Lung microvascular endothelial cell (primary cell): ENCODE measurements around the gene IMMP2L. TPM values are rescaled to one million over a fixed set of nuclear protein-coding genes. Genes with fewer than 3 reads are reported as not detected.
"Not testable (repeated sequence)": the region's sequence is repeated elsewhere in the genome, so short reads cannot be mapped to it uniquely, and the experiment has no call there.

Experiments used
- DNase-seq, 2 donors: peaks; one replicate each; pipeline versions ENCODE4 v3.0.0 to v3.0.0-alpha.2; 2010; ENCODE audit warnings: low read depth in 2 of 2
- total RNA-seq: library from RNA; depleted of rRNA; stranded (reverse); fragments of >200 nt; gene quantifications from 2 replicates; pipeline ENCODE4 v1.2.1, GENCODE V29; 2014

IMMP2L gene
- total RNA-seq, 1 donor from 2014 or later: 9.1 TPM

DNA sequence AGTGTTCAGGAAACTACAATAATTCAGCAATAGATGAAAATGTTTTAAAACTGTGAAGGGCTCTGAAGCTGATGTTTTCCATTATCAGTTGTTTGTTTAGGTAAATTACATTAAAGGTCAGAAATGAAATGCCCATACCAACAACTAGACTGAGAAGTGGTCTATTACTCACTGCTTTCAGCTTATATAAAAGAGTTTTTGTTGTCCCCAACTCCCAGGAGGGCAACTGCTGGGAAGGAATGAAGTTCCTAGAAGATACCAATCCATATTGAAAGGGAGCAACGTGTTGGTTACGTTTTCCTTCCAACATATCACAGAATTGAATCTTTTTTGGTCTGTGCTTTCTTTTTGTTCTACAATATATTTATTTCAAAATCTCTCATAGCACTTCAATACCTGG lies 802.0 kb downstream of the IMMP2L start:
- no peak for DNase-seq

DNA sequence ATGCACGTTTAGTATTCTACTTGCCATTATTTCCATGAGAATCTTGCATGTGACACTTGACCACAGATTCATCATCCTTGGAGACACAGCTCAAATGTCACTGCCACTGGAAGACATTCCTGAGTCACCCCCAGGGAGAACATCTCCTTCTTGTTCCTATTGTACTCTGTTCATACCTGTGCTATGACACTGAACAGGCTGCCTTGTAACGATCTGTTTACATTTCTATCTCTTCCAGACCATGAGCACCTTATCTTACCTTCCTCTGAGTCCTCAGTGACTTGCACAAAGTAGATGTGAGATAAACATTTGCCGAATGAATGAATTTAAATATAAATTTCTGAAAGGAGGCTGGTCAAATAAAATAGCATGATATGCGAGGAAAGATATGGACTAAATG lies 803.2 kb downstream of the IMMP2L start:
- DNase-seq: no peak

DNA sequence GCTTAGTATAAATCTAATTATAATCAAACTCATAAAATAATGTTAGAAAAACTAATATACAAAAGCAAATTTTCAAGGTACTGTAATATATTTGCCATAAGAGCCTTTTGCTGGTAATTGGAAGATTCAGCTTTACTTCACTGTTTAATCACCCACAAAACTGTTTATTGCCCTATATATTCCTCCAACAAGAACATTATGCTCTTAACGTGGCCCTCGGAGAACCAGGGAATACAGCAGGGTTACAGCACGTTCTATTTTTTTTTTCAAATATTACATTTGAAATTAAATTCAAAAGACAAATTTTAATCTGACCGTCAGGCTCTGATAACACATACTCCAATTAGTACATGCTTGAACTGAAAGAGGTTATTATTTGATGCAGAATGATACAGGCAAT lies 807.6 kb downstream of the IMMP2L start:
- no peak for DNase-seq

DNA sequence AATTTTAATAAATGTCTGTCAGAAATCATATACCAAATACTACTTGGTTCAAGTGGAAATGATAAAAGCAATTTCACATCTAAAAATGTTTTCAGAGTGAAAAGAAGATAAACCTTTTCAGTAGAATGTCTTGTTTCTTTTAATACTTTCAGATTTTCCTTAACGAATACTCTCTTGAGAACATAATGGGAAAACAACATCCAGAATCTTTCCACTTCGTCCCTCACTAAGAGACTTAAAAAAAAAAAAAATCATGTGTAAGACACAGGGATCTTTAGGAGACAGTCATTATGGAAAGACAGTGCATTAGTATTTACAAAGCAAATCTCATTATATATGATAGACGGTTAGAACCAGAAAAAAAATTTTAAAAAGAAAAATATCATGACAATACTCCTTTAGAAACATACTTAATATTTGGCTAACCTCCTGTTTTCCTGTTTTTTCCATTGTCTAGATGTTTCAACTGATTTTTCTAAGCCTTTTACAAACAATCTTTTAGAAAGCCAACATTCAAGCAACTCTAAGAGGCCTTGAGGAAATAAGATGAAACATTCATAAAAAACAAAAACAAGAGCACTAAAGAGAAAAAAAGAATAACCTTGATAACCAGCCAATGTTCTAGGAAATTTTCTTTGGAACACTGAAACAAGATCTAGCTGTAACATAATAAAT lies 811.2 kb downstream of the IMMP2L start:
- no peak for DNase-seq

DNA sequence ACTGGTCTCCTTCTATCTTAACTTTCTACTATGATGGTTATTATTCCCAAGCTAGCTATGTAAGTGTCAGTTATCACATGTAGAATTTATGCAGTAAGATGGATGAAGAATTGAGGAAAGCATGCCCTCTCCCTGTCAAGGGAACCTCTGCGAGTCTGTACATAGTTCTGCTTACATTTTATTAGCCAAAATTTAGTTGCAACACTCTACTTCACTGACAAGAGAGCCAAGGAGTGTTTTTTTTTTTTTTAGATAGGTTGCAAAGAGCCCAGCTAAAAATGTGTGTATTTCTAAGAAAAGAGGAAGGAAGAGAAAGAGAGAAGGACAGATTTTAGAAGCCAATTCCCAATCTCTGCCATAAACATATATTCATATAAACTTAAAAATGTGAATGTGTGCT lies 829.1 kb downstream of the IMMP2L start:
- DNase-seq: no peak

DNA sequence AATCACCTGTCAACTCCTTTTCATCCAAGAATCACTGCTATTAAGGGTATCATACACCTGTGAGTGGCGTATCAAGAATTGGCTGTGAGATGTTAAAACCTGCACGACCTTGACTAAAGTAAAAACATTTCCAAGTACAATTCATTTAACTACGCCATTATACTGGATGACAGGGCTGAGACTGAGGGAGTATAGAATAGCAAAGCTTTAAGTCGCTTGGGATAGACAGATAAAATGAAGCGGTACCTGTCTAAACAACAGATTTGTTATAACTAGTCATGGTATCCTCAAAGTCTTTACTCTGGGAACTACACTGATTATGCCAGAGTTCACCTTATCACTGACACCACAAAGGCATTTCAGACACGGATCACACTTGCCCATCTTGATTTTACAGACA lies 837.5 kb downstream of the IMMP2L start:
- no peak for DNase-seq

DNA sequence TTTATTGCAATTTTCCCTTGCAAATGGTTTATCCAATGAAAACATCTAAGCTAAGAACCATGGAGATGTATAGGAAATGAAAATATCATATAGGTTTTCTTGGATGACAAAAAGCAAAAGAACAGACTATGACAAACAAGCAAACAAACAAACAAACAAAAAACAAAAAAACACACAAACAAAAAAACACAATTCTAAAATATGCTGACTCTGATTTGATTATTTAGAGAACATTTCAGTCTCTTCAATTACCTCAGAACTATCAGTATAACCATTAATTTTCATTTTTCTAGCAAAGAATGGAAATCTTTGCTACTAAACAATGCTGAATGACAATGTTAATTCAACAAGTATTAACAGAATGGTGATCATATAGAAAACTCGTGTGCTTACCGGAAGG lies 840.9 kb downstream of the IMMP2L start:
- no peak for DNase-seq

DNA sequence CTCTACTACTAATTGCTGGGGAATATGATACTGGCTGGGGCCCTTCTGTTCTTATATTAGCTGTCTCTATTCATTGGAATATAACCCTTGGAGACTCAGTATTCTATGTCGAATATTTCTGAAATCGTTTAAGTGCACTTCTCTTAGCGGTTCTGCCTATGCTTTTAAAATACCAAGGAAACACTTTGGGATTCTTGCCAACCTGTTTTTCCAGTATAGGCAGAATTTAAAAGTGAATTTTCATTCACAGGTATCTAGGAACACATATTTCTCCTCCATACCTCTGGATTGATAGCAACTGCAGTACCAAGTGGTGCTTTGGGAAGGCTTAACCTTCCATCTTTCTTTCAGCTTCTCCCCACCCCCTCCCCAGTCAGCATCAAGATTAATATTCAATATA lies 841.7 kb downstream of the IMMP2L start:
- no peak for DNase-seq

DNA sequence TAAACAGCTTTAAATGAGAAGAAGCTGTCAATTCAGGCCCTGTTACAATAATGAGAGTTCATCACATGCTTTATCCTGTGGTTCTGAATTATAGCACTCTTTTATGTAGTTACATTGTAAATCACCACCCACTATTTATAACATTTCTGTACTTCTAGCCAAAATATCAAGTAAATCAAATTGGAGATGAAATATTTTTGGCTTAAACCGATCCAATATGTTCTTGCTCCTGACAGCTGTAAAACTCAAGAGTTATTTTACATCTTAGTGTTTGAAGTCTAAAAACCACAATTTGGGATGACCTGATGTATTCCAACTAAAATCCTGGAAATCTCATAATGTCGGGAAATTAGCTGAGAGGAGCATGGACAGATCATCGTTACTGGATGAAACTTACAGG lies 842.6 kb downstream of the IMMP2L start:
- DNase-seq: no peak

DNA sequence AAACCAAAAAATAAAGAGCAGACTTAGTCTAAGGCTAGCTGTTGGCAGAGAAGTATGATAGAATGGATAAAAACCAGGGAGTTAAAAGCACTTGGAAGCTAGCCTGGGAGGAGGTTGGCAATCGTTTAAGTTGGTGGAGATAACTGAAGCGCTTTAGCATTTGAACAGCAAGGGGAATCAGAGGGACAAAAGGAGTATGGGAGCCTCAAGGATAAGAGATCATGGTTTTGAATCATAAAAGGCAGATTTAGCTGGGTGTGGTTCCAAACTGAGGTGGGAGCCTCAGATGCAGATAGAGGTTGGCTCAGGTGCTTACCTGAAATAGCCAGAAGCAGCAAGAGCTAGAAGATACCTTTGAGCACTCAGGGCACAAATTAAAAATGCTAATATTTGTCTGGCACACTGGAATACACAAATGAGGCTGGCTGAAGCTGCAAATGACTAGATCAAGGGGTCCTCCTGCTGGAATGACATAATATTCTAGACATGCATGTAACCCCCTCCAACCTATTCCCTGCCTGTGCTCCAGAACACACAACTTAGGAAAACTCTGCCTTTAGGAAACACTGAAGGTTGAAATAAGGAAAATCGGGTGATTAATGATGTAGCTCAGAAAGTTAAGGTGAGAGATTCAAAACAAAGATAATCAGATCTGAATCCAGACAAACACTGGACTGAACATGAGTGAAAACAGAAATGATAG lies 843.6 kb downstream of the IMMP2L start:
- DNase-seq: no peak

DNA sequence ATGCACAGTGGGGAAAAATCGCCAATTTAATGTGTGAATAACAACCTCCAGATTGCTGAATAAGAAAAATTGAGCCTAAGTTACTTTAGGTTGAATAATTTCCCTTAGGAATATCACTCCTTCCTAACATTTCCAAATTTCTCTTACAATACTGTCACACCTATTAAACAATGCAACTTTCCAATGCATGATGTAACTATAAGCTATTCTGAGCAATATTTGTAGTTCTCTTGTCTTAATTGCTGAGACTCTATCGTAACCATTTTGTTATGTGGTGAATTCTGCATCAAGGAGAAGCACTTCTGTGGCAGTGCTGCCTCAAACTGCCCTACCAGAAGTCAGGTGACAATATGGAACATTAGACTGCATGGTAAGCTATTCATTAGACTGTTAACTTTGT lies 858.1 kb downstream of the IMMP2L start:
- no peak for DNase-seq

DNA sequence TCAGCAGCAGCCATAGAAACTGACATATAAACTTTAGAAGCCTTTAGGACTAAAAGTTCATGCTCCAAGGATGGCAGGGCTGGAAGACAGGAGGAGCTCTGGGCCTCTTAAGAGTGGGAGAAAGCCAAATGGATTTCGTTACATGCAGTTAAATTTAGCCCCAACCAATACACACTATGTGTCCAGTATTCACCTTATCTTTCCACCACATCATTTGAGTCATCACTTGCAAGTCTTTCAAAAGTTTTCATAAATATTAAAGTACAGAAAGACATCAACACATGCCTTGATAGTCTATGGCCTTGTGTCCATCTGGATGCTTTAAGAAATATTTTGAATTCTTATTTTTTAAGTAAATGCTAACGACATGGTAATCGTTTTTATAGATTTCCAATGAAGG lies 863.7 kb downstream of the IMMP2L start:
- no peak for DNase-seq

DNA sequence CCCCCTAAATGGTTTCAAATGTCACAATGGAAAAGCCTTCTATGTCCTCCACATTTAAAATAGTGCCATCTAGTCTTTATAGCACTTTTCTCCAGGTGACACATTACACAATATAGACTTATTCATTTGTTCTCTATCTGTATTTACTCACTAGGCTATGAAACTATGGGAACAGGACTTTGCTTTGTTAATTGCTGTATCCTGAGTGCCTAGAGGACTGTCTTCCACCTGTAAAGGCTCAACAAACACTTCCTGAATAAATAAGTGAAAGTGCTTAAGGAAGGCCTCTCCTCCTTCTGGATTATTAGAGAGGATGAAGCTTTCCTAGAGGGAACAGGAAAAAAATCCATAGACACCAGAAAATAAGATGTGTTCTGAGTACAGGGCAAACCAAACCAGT lies 868.9 kb downstream of the IMMP2L start:
- no peak for DNase-seq

DNA sequence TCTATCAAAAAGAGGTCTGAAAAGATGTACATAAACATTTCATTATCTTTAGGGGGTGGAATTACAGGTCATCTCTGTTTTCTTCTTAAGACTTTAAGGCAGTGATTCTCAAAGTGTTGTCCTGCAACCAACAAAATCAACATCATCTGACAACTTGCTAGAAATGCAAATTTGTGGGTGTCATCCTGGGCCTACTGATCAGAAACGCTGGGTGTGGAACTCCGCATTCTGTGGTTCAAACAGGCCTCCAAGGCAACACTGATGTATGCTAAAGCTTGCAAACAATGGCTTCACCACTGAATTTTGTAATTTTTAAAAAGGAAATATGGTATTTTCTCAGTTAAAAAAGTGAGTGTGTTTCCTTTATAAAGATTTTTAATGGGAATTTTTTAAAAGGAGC lies 873.4 kb downstream of the IMMP2L start:
- no peak for DNase-seq

DNA sequence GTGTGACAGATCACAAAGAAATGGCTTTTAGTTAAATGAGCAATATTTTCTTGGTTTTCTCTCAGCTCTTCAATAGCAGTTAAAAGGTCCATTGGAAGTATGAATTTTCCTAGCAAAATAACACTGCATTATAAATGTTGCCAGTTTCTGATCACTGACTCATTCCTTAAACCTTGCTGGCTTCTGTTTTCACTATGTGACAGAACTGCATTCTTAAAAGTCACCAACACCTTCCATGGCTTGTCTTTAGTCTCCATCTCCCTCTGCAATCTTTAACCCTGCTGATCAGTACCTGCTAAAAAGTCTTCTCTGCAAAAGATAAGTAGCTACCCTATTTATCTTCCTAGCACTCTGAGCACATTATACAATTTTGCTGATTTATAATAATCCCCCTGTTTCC lies 876.4 kb downstream of the IMMP2L start:
- DNase-seq: no peak

DNA sequence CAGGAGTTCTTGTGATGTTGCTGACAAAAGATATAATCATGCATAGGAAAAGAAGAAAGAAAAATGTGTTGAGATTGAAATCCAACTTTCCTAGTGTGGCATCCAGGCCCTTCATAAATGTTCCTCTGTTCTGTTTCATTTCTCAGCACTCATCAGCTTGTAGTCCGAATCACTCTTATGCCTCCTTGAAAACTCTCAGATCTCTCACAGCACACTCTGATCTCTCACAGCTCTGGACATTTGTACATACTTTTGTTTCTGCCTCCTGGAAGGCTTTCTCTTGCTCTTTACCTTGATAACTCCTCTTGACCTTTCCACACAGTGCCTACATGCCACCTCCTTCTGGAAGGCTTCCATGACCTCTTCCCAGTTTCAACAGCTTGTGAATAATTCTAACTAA lies 880.4 kb downstream of the IMMP2L start:
- DNase-seq: no peak

DNA sequence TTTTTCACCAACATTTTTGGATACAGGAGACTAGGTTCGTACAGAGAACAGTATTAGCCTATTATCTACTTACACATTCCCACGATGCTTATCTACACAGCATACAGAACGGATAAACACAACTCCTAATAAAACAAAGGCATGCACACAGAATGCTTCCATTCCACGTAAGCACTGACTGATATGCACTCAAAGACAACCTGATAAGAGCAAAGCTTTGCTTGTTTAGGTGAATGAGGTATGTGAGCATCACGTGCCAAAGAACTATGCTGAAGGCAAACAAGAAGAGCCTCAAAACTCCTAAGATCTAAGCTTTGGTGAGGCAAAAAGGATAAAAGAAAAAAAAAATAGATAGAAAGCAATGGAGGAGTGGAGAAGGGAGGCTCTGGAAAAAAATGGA lies 884.9 kb downstream of the IMMP2L start:
- DNase-seq: no peak

DNA sequence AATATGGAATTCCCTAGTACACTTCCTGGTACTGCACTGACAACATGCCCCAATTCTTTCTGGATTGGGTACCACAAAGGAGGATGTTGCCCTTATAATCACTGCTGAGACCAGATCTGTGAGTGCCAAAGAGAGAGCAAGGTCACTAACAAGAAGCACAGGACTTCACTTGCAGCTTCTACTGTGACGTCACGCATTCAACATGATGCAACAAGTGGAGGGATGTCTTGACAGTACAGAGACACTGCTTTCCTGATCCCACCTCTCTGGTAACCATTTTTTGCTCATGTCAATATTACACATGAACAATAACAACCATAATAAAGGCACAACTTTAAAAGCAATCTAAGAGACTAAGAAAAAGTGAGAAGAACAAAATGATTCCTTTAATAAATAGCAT lies 885.5 kb downstream of the IMMP2L start:
- no peak for DNase-seq

DNA sequence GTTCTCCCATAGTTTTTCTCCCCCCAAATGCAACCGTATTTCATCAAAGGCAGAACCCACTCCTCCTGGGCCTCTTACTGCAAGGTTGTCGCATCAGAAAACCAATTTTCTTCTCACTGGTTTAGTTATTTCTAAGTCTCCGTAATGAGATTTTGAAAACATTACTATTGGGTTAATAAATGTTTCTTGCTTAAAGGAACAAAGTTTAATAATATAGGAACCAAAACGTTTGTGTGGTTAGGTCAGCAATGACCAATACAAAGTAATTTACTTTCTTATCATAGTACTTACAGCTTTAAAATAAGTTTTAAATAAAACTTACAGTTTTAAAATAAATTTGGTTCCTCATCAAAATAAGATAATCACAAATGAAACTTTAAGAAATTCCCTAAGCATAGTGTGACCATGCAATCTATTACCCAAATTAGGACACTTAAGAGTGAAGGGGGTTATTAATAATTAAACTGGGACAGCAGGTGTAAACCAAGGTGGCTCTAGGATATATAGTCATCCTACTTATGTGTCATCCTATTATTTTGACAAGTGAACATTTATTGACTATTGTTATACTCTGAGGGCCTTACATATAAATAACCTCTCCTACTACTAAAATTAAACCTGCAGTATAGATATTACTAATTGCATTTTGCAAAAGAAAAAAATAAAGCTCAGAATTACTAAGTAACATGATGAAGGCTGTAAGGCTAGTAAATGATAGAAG lies 886.7 kb downstream of the IMMP2L start:
- DNase-seq: no peak

DNA sequence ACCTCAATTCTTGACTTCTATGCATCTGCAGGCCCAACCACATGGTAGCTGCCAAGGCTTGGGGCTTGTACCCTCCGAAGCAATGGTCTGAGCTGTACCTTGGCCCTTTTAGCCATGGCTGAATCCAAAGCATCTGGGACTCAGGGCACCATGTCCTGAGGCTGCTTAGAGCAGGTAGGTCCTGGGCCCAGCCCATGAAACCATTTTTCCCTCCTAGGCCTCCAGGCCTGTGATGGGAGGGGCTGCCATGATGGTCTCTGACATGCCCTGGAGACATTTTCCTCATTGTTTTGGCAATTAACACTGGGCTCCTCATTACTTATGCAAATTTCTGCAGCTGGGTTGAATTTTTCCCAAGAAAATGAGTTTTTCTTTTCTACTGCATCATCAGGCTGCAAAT lies 889.1 kb downstream of the IMMP2L start:
- DNase-seq: no peak

DNA sequence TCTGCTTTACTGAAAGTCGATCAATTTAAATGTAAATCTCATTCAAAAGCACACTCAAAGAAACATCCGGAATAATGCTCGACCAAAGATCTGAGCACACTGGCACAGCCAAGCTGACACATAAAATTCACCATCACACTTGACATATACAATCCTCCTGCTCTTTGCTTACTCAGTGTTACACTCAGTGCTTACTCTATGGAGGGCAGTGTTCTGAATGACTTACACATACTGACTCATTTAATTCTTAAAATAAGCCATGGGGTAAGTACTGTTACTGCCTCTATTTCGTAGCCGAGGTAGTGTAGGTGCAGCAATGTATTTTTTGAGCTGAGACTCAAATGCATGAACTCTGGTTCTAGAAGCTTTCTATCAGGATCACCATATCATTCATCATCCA lies 892.9 kb downstream of the IMMP2L start:
- DNase-seq: no peak

DNA sequence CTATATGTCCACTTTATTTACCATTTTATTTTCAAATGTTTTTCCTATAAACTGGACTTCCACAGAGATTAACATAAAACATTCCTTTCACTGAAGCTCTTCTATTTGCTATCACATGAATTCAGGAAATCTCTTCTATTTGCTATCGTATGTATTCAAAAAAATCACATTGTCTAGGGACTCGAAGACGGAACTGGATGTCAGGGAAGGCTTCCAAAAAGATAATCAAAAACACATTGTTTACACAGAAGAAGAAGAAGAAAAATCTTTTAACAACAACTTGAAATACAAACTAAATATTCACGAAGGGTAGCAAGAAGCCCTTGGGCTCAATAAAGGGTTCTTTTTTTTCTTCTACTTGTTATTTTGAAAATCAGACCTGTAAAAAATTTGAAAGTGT lies 897.5 kb downstream of the IMMP2L start:
- DNase-seq: no peak

DNA sequence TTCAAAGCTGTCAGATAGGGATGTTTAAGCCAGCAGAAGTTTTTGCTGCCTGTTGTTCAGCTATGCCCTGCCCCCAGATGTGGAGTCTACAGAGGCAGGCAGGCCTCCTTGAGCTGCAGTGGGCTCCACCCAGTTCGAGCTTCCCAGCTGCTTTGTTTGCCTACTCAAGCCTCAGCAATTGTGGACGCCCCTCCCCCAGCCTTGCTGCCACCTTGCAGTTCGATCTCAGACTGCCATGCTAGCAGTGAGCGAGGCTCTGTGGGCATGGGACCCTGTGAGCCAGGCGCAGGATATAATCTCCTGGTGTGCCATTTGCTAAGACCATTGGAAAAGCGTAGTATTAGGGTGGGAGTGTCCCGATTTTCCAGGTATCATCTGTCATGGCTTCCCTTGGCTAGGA lies 901.7 kb downstream of the IMMP2L start:
- DNase-seq: not testable (repeated sequence)
